H9 (cell line): ENCODE measurements around the gene PKD2L2. TPM values are rescaled to one million over a fixed set of nuclear protein-coding genes. Genes with fewer than 3 reads are reported as not detected.

ENCODE experiments used
- DNase-seq: peaks from one replicate; pipeline ENCODE4 v3.0.0-alpha.2; 2017
- H2AFZ ChIP-seq: one replicate; pipeline ENCODE4 v1.6.1; 2013; ENCODE audit warnings: mild to moderate bottlenecking, low read length, control low read depth, moderate library complexity
- H2AK5ac ChIP-seq: 2 replicates; pipeline ENCODE4 v1.6.1; 2013; ENCODE audit warnings: low read length, control low read depth, mixed read lengths; ENCODE audit not compliant: insufficient read length
- H2BK120ac ChIP-seq: one replicate; pipeline ENCODE4 v1.6.1; 2013; ENCODE audit warnings: low read depth, mild to moderate bottlenecking, low read length, control low read depth, inconsistent platforms; ENCODE audit not compliant: poor library complexity, severe bottlenecking
- H2BK12ac ChIP-seq: 2 replicates; pipeline ENCODE4 v1.6.1; 2013; ENCODE audit warnings: low read length, control low read depth, mixed read lengths, low read depth; ENCODE audit not compliant: insufficient read length
- H2BK15ac ChIP-seq: 2 replicates; pipeline ENCODE4 v1.6.1; 2013; ENCODE audit warnings: low read depth, low read length, control low read depth
- H2BK20ac ChIP-seq: one replicate; pipeline ENCODE4 v1.6.1; 2013; ENCODE audit warnings: low read depth, mild to moderate bottlenecking, low read length, control low read depth, inconsistent platforms; ENCODE audit not compliant: poor library complexity, severe bottlenecking
- H2BK5ac ChIP-seq: 2 replicates; pipeline ENCODE4 v1.6.1; 2013; ENCODE audit warnings: low read length, control low read depth, mixed read lengths; ENCODE audit not compliant: insufficient read length
- H3K14ac ChIP-seq: 2 replicates; pipeline ENCODE4 v1.6.1; 2013; ENCODE audit warnings: low read length, control low read depth; ENCODE audit not compliant: insufficient read depth
- H3K18ac ChIP-seq: 2 replicates; pipeline ENCODE4 v1.6.1; 2013; ENCODE audit warnings: low read depth, mild to moderate bottlenecking, mixed read lengths, low read length, control low read depth; ENCODE audit not compliant: insufficient read length
- H3K23ac ChIP-seq: 2 replicates; pipeline ENCODE4 v1.6.1; 2013; ENCODE audit warnings: low read length, control low read depth, mixed read lengths, low read depth; ENCODE audit not compliant: insufficient read length
- H3K23me2 ChIP-seq: 2 replicates; pipeline ENCODE4 v1.6.1; 2013; ENCODE audit warnings: low read depth, mild to moderate bottlenecking, mixed read lengths, low read length, control low read depth; ENCODE audit not compliant: insufficient read length, poor library complexity, severe bottlenecking
- H3K27ac ChIP-seq: 2 replicates; pipeline ENCODE4 v1.5.1; 2013; ENCODE audit warnings: low read length, control low read depth, mixed read lengths, low read depth; ENCODE audit not compliant: insufficient read length
- H3K27me3 ChIP-seq: 2 replicates; pipeline ENCODE4 v1.6.1; 2013; ENCODE audit warnings: low read length, control low read depth, inconsistent platforms; ENCODE audit not compliant: insufficient read depth
- H3K4ac ChIP-seq: 2 replicates; pipeline ENCODE4 v1.6.1; 2013; ENCODE audit warnings: low read depth, mild to moderate bottlenecking, control low read depth, inconsistent platforms, low read length, moderate library complexity
- H3K4me1 ChIP-seq: 2 replicates; pipeline ENCODE4 v1.6.1; 2013; ENCODE audit warnings: low read length, control low read depth, inconsistent platforms; ENCODE audit not compliant: insufficient read depth
- H3K4me2 ChIP-seq: 2 replicates; pipeline ENCODE4 v1.6.1; 2013; ENCODE audit warnings: low read length, control low read depth, mixed read lengths; ENCODE audit not compliant: insufficient read length, insufficient read depth
- H3K56ac ChIP-seq: 2 replicates; pipeline ENCODE4 v1.6.1; 2013; ENCODE audit warnings: low read depth, mild to moderate bottlenecking, mixed read lengths, low read length, control low read depth; ENCODE audit not compliant: insufficient read length
- H3K79me1 ChIP-seq: 2 replicates; pipeline ENCODE4 v1.6.1; 2013; ENCODE audit warnings: low read depth, mild to moderate bottlenecking, moderate library complexity, low read length, control low read depth, inconsistent platforms; ENCODE audit not compliant: insufficient read depth, poor library complexity, severe bottlenecking
- H3K79me2 ChIP-seq: 2 replicates; pipeline ENCODE4 v1.6.1; 2013; ENCODE audit warnings: low read length, control low read depth, inconsistent platforms; ENCODE audit not compliant: insufficient read depth
- H3K9ac ChIP-seq: 2 replicates; pipeline ENCODE4 v1.6.1; 2013; ENCODE audit warnings: low read length, control low read depth, mixed read lengths; ENCODE audit not compliant: insufficient read length; ENCODE audit errors: extremely low read depth
- H3K9me3 ChIP-seq: one replicate; pipeline ENCODE4 v1.6.1; 2013; ENCODE audit warnings: low read depth, low read length, inconsistent platforms; ENCODE audit not compliant: control insufficient read depth
- H3T11ph ChIP-seq: one replicate; pipeline ENCODE4 v1.6.1; 2013; ENCODE audit warnings: mild to moderate bottlenecking, low read length, control low read depth, inconsistent platforms
- H4K20me1 ChIP-seq: one replicate; pipeline ENCODE4 v1.6.1; 2013; ENCODE audit not compliant: control insufficient read depth, insufficient read length, insufficient read depth
- H4K5ac ChIP-seq: 2 replicates; pipeline ENCODE4 v1.6.1; 2013; ENCODE audit warnings: low read depth, mild to moderate bottlenecking, mixed read lengths, low read length, control low read depth; ENCODE audit not compliant: insufficient read length
- H4K8ac ChIP-seq: replicated peaks from 2 replicates; pipeline ENCODE4 v1.6.1; 2013; ENCODE audit warnings: low read length, control low read depth, mixed read lengths, low read depth; ENCODE audit not compliant: insufficient read length
- H4K91ac ChIP-seq: 2 replicates; pipeline ENCODE4 v1.6.1; 2013; ENCODE audit warnings: low read depth, mild to moderate bottlenecking, moderate library complexity, mixed read lengths, low read length, control low read depth; ENCODE audit not compliant: insufficient read length
- H3K27ac Mint-ChIP-seq, 3 experiments: 2 replicates in 2 of 3; 3 replicates in 1 of 3; pipeline ENCODE4 v1.8.0; 2020 to 2021; ENCODE audit warnings: mixed read lengths in 3 of 3, mild to moderate bottlenecking in 1 of 3, moderate library complexity in 1 of 3
- H3K27me3 Mint-ChIP-seq: 2 replicates; pipeline ENCODE4 v1.8.0; 2021; ENCODE audit warnings: low read depth, mild to moderate bottlenecking, moderate library complexity, mixed read lengths
- H3K36me3 Mint-ChIP-seq, 3 experiments: 2 replicates in 2 of 3; 3 replicates in 1 of 3; pipeline ENCODE4 v1.8.0; 2020 to 2021; ENCODE audit warnings: low read depth in 3 of 3, mixed read lengths in 3 of 3; ENCODE audit not compliant: insufficient read depth in 1 of 3
- H3K4me1 Mint-ChIP-seq, 2 experiments: 2 replicates each; pipeline ENCODE4 v1.8.0; 2020; ENCODE audit warnings: mixed read lengths in 2 of 2
- H3K4me3 Mint-ChIP-seq, 2 experiments: 2 replicates in 1 of 2; 3 replicates in 1 of 2; pipeline ENCODE4 v1.8.0; 2020 to 2021; ENCODE audit warnings: mild to moderate bottlenecking in 2 of 2, mixed read lengths in 2 of 2, moderate library complexity in 1 of 2
- H3K9me3 Mint-ChIP-seq, 2 experiments: 2 replicates in 1 of 2; 3 replicates in 1 of 2; pipeline ENCODE4 v1.8.0; 2020; ENCODE audit warnings: mild to moderate bottlenecking in 2 of 2, mixed read lengths in 2 of 2, moderate library complexity in 1 of 2
- WGBS: extraction: QIAGEN DNeasy Blood & Tissue Kit; methylation state at CpG from one replicate; pipeline ENCODE4 v1.1.7; 2013; ENCODE audit warnings: missing lambda C conversion rate, low lambda C conversion rate, mixed read lengths; ENCODE audit not compliant: insufficient read length; ENCODE audit errors: extremely low coverage; 5-methylcytosine and 5-hydroxymethylcytosine counted together
- total RNA-seq: library from RNA; stranded (reverse); gene quantifications from 2 replicates; pipeline ENCODE4 v1.2.1, GENCODE V29; 2021
- TF ChIP-seq, protein P1 (sequence below): fragments of 200-600 bp; sonication (generic); conservative IDR thresholded peaks from 3 replicates; pipeline ENCODE4 v1.8.0; 2021; ENCODE audit warnings: antibody characterized with exemption, mild to moderate bottlenecking

PKD2L2 gene
- total RNA-seq, 1 experiment from 2014 or later: not detected

DNA sequence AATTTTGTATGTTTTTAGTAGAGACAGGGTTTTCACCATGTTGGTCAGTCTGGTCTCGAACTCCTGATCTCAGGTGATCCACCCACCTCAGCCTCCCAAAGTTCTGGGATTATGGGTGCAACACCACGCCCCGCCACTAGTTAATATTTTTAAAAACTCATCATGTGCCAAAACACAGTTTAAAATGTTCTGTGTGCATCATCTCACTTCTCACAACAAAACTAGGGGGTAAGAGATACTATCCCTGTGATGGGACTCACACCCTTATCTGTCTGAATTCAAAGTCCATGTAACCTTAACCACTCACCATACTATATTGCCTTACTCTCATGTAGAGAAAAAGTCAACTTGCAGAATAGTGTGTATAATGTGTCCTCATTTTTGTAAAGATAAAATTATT lies 2.6 kb downstream of the PKD2L2 start:
- H3K18ac ChIP-seq: no peak overlapping the region

More for the DNA sequence above, 2.6 kb downstream of the PKD2L2 start:
- Histone ChIP-seq H4K20me1 (no peaks in the 10 kb centered on the region), H3K4me1 (no peaks in the 10 kb centered on the region), H2BK5ac (no peak overlapping the region), H2BK20ac (no peak overlapping the region), H2BK12ac (no peak overlapping the region), H3K9ac (no peak overlapping the region), H4K5ac (no peak overlapping the region), H3T11ph (no peak overlapping the region), H4K8ac (no peak overlapping the region), H3K9me3 (no peaks in the 10 kb centered on the region), H3K79me2 (no peaks in the 10 kb centered on the region), H3K14ac (no peak overlapping the region), H3K23me2 (no peaks in the 10 kb centered on the region), H2AK5ac (no peak overlapping the region), H3K79me1 (no peaks in the 10 kb centered on the region), H3K56ac (no peak overlapping the region), H3K23ac (no peak overlapping the region), H2BK15ac (no peak overlapping the region), H3K27me3 (no peaks in the 10 kb centered on the region), H3K4me2 (no peak overlapping the region), H2AFZ (no peak overlapping the region), H4K91ac (no peak overlapping the region), H3K27ac (no peak overlapping the region), H3K4ac (no peak overlapping the region), H2BK120ac (no peak overlapping the region)
- Mint-ChIP-seq H3K4me3 (no peak overlapping the region), H3K27ac (no peak overlapping the region), H3K27me3 (no peaks in the 10 kb centered on the region), H3K4me1 (peaks cover 5 to 13% of the 10 kb centered on the region in 2 experiments), H3K36me3 (no peaks in the 10 kb centered on the region), H3K9me3 (no peaks in the 10 kb centered on the region)
- TF ChIP-seq, protein P1, sequence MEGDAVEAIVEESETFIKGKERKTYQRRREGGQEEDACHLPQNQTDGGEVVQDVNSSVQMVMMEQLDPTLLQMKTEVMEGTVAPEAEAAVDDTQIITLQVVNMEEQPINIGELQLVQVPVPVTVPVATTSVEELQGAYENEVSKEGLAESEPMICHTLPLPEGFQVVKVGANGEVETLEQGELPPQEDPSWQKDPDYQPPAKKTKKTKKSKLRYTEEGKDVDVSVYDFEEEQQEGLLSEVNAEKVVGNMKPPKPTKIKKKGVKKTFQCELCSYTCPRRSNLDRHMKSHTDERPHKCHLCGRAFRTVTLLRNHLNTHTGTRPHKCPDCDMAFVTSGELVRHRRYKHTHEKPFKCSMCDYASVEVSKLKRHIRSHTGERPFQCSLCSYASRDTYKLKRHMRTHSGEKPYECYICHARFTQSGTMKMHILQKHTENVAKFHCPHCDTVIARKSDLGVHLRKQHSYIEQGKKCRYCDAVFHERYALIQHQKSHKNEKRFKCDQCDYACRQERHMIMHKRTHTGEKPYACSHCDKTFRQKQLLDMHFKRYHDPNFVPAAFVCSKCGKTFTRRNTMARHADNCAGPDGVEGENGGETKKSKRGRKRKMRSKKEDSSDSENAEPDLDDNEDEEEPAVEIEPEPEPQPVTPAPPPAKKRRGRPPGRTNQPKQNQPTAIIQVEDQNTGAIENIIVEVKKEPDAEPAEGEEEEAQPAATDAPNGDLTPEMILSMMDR: peak; percentile 54
- DNase-seq: no peak
- no CpG with 5 or more reads among the region's 3 CpGs for WGBS
